OCI-LY1 (cell line): Measurements from ENCODE around the gene BHLHE41.

Experiments
- CTCF ChIP-seq: fragments of 200-600 bp; sonication (generic), shearing (Covaris generic); IDR thresholded peaks from 2 replicates; pipeline ENCODE4 v1.5.1; 2017; ENCODE audit warnings: mild to moderate bottlenecking, antibody characterized with exemption, low read length, moderate library complexity, mixed read lengths
- EZH2 ChIP-seq: fragments of 200-600 bp; sonication (generic), shearing (Covaris generic); IDR thresholded peaks from 2 replicates; pipeline ENCODE4 v1.8.0; 2017; ENCODE audit warnings: borderline replicate concordance, mixed run types, mild to moderate bottlenecking, antibody characterized with exemption, low read length, moderate library complexity, mixed read lengths

DNA sequence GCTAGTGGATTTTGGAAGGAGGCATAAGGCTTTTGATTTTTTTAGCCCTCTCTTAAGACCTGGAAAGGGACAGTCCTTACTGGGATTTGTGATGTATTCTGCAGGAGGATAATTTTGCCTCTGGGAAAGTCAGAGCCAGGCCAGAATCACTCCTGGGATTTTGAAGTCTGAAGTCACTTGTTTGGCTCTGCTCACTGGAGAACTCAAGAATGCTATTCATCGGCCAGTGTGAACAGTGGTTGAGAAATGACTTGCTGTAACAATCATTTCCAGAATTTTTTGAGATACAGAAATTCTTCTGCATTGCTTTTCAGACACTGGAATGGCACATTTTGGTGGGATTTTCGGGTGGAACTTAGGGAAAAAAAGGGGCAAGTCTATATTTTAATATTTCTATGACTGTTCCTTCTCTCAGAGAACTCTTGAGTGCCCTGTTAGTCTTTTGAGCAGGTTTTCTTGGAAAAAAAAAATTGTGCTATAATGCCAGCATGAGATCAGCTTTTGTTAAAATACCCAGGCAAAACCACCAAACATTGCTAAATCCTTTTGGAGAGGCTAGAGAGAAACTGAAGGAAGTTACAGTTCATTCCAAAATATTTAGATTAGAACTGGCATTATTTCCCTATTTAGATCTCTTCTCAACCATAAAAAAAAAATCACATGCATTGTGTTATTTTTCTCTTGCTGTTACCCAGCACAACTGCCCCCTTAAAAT is 26.1 kb upstream of the BHLHE41 start:
- no peak for TF ChIP-seq EZH2
- TF ChIP-seq CTCF: no peak
